Omental fat pad (tissue), 4 donors: Measurements from ENCODE around the gene LAS1L. TPM values are rescaled to one million over a fixed set of nuclear protein-coding genes. Genes with fewer than 3 reads are reported as not detected.
"Not testable (repeated sequence)": the region's sequence is repeated elsewhere in the genome, so short reads cannot be mapped to it uniquely, and the experiment has no call there.

Experiments
- ATAC-seq: fragments of 150-250 bp; one replicate; pipeline ENCODE4 v1.9.1; 2016; ENCODE audit warnings: mild to moderate bottlenecking, moderate library complexity; ENCODE audit not compliant: low FRiP score
- DNase-seq: peaks from one replicate; pipeline ENCODE4 v3.0.0-alpha.2; 2019; ENCODE audit warnings: low spot score
- total RNA-seq, 4 donors: library from RNA; depleted of rRNA; stranded (reverse); fragments of >200 nt; gene quantifications; one replicate each; pipeline ENCODE4 v1.1.0, GENCODE V29; 2016
- TF ChIP-seq, protein P1 (sequence below), 3 donors: fragments of 450-650 bp; IDR thresholded peaks; one replicate each; pipeline ENCODE4 v1.5.1; 2016 to 2017; ENCODE audit warnings: antibody characterized with exemption in 3 of 3, mild to moderate bottlenecking in 3 of 3, moderate library complexity in 2 of 3

Gene LAS1L
- total RNA-seq, 4 donors from 2014 or later: 15.0 to 32.4 (median 25.0) TPM

DNA sequence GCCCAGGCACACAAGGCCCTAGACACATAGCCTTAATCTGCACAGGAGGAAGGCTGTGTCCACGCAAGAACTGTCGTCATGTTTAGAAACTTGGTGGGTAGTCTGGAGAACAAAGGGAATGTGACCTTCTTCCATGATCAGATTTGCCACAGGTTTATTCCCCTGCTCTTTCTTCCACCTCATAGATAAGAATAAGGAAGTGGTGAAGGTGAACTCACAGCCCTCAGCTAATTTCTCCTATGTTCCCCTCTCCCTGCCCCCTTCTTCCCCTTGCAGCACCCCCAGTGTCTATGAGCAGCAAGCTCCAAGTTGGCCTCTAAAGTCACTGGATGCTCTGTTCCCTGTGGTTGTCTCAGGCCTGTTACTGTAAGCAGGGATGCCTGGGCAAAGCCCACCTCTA, 39.8 kb upstream of the LAS1L start:
- ATAC-seq: no peak
- TF ChIP-seq, protein P1, sequence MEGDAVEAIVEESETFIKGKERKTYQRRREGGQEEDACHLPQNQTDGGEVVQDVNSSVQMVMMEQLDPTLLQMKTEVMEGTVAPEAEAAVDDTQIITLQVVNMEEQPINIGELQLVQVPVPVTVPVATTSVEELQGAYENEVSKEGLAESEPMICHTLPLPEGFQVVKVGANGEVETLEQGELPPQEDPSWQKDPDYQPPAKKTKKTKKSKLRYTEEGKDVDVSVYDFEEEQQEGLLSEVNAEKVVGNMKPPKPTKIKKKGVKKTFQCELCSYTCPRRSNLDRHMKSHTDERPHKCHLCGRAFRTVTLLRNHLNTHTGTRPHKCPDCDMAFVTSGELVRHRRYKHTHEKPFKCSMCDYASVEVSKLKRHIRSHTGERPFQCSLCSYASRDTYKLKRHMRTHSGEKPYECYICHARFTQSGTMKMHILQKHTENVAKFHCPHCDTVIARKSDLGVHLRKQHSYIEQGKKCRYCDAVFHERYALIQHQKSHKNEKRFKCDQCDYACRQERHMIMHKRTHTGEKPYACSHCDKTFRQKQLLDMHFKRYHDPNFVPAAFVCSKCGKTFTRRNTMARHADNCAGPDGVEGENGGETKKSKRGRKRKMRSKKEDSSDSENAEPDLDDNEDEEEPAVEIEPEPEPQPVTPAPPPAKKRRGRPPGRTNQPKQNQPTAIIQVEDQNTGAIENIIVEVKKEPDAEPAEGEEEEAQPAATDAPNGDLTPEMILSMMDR (IDR thresholded peaks at IDR 0.05): no peak
- DNase-seq: no peak

DNA sequence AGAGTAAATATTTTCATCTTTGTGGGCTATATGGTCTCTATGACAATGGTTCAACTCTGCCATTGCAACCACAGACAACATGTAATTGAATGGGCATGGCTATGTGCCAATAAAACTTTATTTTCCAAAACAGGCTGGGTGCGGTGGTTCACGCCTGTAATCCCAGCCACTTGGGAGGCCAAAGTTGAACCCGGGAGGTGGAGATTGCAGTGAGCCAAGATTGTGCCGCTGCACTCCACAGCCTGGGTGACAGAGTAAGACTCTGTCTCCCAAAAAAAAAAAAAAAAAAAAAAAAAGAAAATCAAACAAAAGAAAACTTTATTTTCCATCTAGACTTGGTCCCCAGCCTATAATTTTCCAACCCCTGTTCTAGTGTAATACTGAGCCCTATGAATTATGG, 38.4 kb upstream of the LAS1L start:
- DNase-seq (no peak), ATAC-seq (no peak)
- TF ChIP-seq, protein P1 (IDR thresholded peaks at IDR 0.05): no peak

DNA sequence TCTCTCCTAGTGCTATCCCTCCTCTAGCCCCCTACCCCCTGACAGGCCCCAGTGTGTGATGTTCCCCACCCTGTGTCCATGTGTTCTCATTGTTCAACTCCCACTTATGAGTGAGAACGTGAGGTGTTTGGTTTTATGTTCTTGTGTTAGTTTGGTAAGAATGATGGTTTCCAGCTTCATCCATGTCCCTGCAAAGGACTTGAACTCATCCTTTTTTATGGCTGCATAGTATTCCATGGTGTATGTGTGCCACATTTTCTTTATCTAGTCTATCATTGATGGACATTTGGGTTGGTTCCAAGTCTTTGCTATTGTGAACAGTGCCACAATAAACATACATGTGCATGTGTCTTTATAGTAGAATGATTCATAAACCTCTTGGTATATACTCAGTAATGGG, 28.3 kb upstream of the LAS1L start:
- DNase-seq, ATAC-seq: not testable (repeated sequence)

DNA sequence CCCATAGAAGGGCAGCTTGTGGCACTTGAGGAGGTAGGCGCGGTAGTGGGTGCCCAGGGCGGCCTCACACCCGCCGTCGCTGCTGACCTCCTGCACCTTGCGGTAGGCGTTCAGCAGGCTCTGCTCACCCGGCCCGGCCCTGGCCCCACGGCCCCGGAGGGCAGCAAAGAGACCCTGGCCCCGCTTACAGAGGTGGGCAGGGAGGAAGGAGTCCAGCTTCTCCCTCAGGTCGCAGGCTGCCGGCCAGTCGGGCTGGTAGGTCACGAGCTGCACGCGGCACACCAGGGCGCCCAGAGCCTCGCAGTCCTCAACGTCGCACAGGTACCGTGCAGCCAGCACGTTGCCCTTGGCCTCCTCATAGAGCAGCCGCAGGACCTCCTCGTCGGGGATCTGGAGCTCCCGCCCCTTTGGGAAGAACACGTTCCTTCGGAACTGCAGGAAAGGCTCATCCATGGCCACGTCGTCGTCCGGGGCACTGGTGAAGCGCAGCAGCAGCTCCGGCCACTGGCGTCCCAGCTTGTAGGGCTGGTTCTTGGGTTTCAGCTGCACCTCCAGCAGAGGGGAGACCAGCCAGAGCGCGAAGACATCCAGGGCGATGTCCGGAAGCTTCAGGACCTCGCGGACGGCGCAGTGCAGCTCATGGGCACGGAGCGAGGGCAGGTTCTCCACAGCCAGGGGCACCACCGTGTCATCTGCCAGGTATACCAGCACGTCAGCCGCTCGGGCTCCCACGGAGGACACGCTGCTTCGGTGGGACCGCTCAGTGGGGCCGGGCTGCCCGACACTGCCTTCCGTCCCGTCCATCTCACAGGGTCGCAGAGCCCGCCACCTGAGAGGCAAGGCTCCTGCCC, 17.1 kb upstream of the LAS1L start:
- TF ChIP-seq, protein P1 (IDR thresholded peaks at IDR 0.05): no peak
- DNase-seq (no peak), ATAC-seq (no peak)

DNA sequence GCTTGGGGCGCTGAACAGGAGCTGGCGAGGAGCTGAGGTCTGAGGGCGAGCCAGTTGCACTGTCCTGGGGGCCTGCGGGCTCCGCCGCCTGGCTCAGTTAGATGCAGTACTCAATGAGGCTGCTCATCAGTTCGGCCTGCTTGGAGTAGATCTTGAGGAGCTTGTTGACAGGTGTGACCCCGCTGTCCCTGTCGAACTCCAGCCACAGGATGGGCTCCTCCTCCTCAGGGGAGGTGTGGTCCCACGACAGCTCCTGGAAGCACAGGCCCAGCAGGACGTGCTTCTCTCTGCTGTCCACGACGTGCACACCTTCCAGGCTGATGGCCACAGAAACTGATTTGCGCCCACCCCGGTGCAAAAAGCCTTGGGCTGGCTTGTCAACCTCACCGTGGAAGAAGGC, 16.5 kb upstream of the LAS1L start:
- ATAC-seq: no peak
- DNase-seq: no peak
- TF ChIP-seq, protein P1 (IDR thresholded peaks at IDR 0.05): no peak

DNA sequence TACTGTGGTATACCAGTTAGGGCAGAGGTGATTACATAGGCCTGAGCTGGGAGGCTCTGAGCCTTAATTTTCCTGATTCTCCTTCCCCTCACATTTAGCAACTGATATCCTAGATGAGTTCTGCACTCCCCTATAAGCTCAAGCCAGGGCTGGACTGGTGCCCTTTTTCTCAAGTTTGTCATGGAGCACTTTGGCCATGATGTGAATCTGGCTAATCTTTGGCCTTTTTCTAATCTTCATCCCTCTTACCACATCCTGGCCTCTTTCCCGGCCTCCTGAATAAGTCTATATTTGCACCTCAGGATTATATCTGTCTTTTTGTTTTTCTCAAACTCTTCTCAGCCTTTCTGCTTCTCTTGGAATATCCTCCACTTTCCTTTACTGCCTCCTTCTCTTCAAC, 10.9 kb upstream of the LAS1L start:
- TF ChIP-seq, protein P1 (IDR thresholded peaks at IDR 0.05): no peak
- DNase-seq (no peak), ATAC-seq (no peak)

DNA sequence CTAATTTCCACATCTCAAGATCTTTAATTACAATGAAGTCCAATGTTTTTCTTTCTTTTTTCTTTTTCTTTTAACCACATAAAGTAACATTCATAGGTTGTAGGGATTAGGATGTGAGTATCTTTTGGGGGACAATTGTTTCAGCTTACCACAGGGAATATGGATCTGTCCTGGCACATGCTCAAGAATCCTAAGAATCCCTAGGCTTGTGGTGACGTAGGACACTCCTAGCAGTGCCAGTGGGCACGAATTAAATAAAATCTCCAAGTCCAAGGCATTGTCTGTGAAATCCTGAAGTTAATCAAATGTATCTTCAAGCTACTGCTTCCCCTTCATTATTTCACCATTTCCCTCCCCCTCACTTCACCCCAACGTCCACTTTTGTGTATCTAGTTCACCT, 2.6 kb upstream of the LAS1L start:
- no peak for ATAC-seq
- DNase-seq: no peak
- TF ChIP-seq, protein P1 (IDR thresholded peaks at IDR 0.05): no peak
